HEK293 (cell line): ENCODE data around the gene SHISAL2A.

ENCODE experiments used
- CTCF ChIA-PET: fragments of 350-600 bp; formaldehyde crosslinking; extraction: SDS; loops from one replicate; lab custom pipeline; 2021; ENCODE audit warnings: antibody characterized with exemption; lab: Yijun Ruan, JAX
- POLR2A ChIA-PET: fragments of 300-600 bp; formaldehyde crosslinking; extraction: SDS; loops from one replicate; lab custom pipeline; 2020; ENCODE audit warnings: antibody characterized with exemption, inconsistent platforms; lab: Yijun Ruan, JAX
- H3K27ac ChIP-seq: fragments of 200-500 bp; sonication (Bioruptor generic); 2 replicates; pipeline ENCODE4 v1.5.1; 2014; ENCODE audit warnings: low read depth, low read length, control low read depth, inconsistent platforms; ENCODE audit errors: extremely low read depth
- H3K36me3 ChIP-seq, 2 experiments: fragments of 200-500 bp in 1 of 2; sonication (Bioruptor generic) in 1 of 2; 1 replicate in 1 of 2; 2 replicates in 1 of 2; pipeline ENCODE4 v1.5.1; 2014 to 2017; ENCODE audit warnings: inconsistent platforms in 2 of 2, low read length in 2 of 2; ENCODE audit not compliant: control insufficient read depth in 2 of 2, insufficient read depth in 1 of 2
- H3K4me1 ChIP-seq: fragments of 200-500 bp; sonication (Bioruptor generic); 2 replicates; pipeline ENCODE4 v1.5.1; 2014; ENCODE audit warnings: mild to moderate bottlenecking, low read length, inconsistent platforms; ENCODE audit not compliant: control insufficient read depth, insufficient read depth
- H3K4me3 ChIP-seq: 2 replicates; pipeline ENCODE4 v1.5.1; 2011; ENCODE audit warnings: low read depth, mild to moderate bottlenecking, control low read depth, low read length, moderate library complexity
- H3K9me3 ChIP-seq: fragments of 200-500 bp; sonication (Bioruptor generic); 2 replicates; pipeline ENCODE4 v1.5.1; 2014; ENCODE audit warnings: low read depth, low read length, inconsistent platforms; ENCODE audit not compliant: control insufficient read depth, insufficient read depth
- CTCF ChIP-seq: fragments of 450-650 bp; formaldehyde crosslinking; IDR thresholded peaks from 2 replicates; pipeline ENCODE4 v1.5.1; 2016; ENCODE audit warnings: missing biosample characterization, missing genetic modification characterization
- FEZF1 ChIP-seq: fragments of 450-650 bp; formaldehyde crosslinking; IDR thresholded peaks from 2 replicates; pipeline ENCODE4 v1.5.1; 2016; ENCODE audit warnings: missing biosample characterization, missing genetic modification characterization
- GFI1B ChIP-seq: fragments of 450-650 bp; formaldehyde crosslinking; IDR thresholded peaks from 2 replicates; pipeline ENCODE4 v1.5.1; 2016; ENCODE audit warnings: missing biosample characterization, missing genetic modification characterization
- KLF1 ChIP-seq: fragments of 450-650 bp; formaldehyde crosslinking; IDR thresholded peaks from 2 replicates; pipeline ENCODE4 v1.5.1; 2016; ENCODE audit warnings: missing biosample characterization, missing genetic modification characterization
- KLF16 ChIP-seq: fragments of 450-650 bp; formaldehyde crosslinking; IDR thresholded peaks from 2 replicates; pipeline ENCODE4 v1.5.1; 2017; ENCODE audit warnings: missing biosample characterization, missing genetic modification characterization
- SP7 ChIP-seq: fragments of 450-650 bp; formaldehyde crosslinking; IDR thresholded peaks from 2 replicates; pipeline ENCODE4 v1.5.1; 2016; ENCODE audit warnings: missing biosample characterization, missing genetic modification characterization
- ZBTB10 ChIP-seq: fragments of 450-650 bp; formaldehyde crosslinking; IDR thresholded peaks from 2 replicates; pipeline ENCODE4 v1.5.1; 2016; ENCODE audit warnings: missing biosample characterization, missing genetic modification characterization
- ZFP37 ChIP-seq: fragments of 450-650 bp; formaldehyde crosslinking; IDR thresholded peaks from 2 replicates; pipeline ENCODE4 v1.5.1; 2016; ENCODE audit warnings: missing biosample characterization, missing genetic modification characterization
- ZIC2 ChIP-seq: fragments of 450-650 bp; formaldehyde crosslinking; IDR thresholded peaks from 2 replicates; pipeline ENCODE4 v1.5.1; 2016; ENCODE audit warnings: missing biosample characterization, missing genetic modification characterization
- ZNF140 ChIP-seq: fragments of 450-650 bp; formaldehyde crosslinking; IDR thresholded peaks from 2 replicates; pipeline ENCODE4 v1.5.1; 2016; ENCODE audit warnings: missing biosample characterization, missing genetic modification characterization
- ZNF157 ChIP-seq: fragments of 450-650 bp; formaldehyde crosslinking; IDR thresholded peaks from 2 replicates; pipeline ENCODE4 v1.5.1; 2016; ENCODE audit warnings: missing biosample characterization, missing genetic modification characterization
- ZNF169 ChIP-seq: fragments of 450-650 bp; formaldehyde crosslinking; IDR thresholded peaks from 2 replicates; pipeline ENCODE4 v1.5.1; 2016; ENCODE audit warnings: missing biosample characterization, missing genetic modification characterization
- ZNF362 ChIP-seq: fragments of 450-650 bp; formaldehyde crosslinking; IDR thresholded peaks from 2 replicates; pipeline ENCODE4 v1.5.1; 2016; ENCODE audit warnings: missing biosample characterization, missing genetic modification characterization
- ZNF398 ChIP-seq: fragments of 450-650 bp; formaldehyde crosslinking; IDR thresholded peaks from 2 replicates; pipeline ENCODE4 v1.5.1; 2017; ENCODE audit warnings: missing biosample characterization, missing genetic modification characterization
- ZNF473 ChIP-seq: fragments of 450-650 bp; formaldehyde crosslinking; IDR thresholded peaks from 2 replicates; pipeline ENCODE4 v1.5.1; 2017; ENCODE audit warnings: missing biosample characterization, missing genetic modification characterization
- ZNF514 ChIP-seq: fragments of 450-650 bp; formaldehyde crosslinking; IDR thresholded peaks from 2 replicates; pipeline ENCODE4 v1.5.1; 2016; ENCODE audit warnings: missing biosample characterization, missing genetic modification characterization
- ZNF529 ChIP-seq: fragments of 450-650 bp; formaldehyde crosslinking; IDR thresholded peaks from 2 replicates; pipeline ENCODE4 v1.5.1; 2017; ENCODE audit warnings: missing genetic modification characterization, missing biosample characterization; ENCODE audit not compliant: insufficient replicate concordance
- ZNF658 ChIP-seq: fragments of 450-650 bp; formaldehyde crosslinking; IDR thresholded peaks from 2 replicates; pipeline ENCODE4; 2016; ENCODE audit warnings: missing biosample characterization, missing genetic modification characterization
- ZNF707 ChIP-seq: fragments of 450-650 bp; formaldehyde crosslinking; IDR thresholded peaks from 2 replicates; pipeline ENCODE4 v1.5.1; 2016; ENCODE audit warnings: missing biosample characterization, missing genetic modification characterization

SHISAL2A gene

GRCh38 chr1:52657702-52658101 lies 24.7 kb downstream of the SHISAL2A start (continued):
- no peak for TF ChIP-seq SP7 (tag by site-specific recombination)

GRCh38 chr1:52658795-52659194 lies 25.8 kb downstream of the SHISAL2A start:
- H3K27ac ChIP-seq = no peak overlapping the region
- H3K4me1 ChIP-seq = no peaks in the 10 kb centered on the region
- no peak overlapping the region for H3K4me3 ChIP-seq
- ChIA-PET POLR2A (interaction anchor here (0.7 kb wide), 1 partner anchor 254 kb away, joined by 3 read pairs; the partner anchor contains the start of genes ORC1 and PRPF38A), CTCF (interaction anchor here (0.7 kb wide), 1 partner anchor 109 kb away, joined by 4 read pairs; no protein-coding TSS in a partner anchor)
- no peaks in the 10 kb centered on the region for H3K9me3 ChIP-seq
- no peaks in the 10 kb centered on the region for H3K36me3 ChIP-seq
- 0 out of 2 replicates have a peak, but pooled peaks have one; percentile 12 for TF ChIP-seq ZNF362
- TF ChIP-seq ZNF140 (tag by site-specific recombination) = no peak
- no peak for TF ChIP-seq KLF16 (tag by site-specific recombination)
- TF ChIP-seq ZNF514 (tag by site-specific recombination) = no peak
- no peak for TF ChIP-seq FEZF1 (tag by site-specific recombination)
- no peak for TF ChIP-seq GFI1B (tag by site-specific recombination)
- TF ChIP-seq ZNF398 (tag by site-specific recombination) = peak; percentile 72
- TF ChIP-seq ZNF529 = no peak
- 0 out of 2 replicates have a peak, but pooled peaks have one; percentile 13 for TF ChIP-seq ZBTB10
- TF ChIP-seq ZNF169 (tag by site-specific recombination) = peak; percentile 77; the same call in 1 of the 2 replicates
- TF ChIP-seq ZIC2 = no peak
- no peak for TF ChIP-seq KLF1 (tag by site-specific recombination)
- TF ChIP-seq ZNF473 (tag by site-specific recombination) = no peak
- no peak for TF ChIP-seq CTCF (tag by site-specific recombination)
- no peak for TF ChIP-seq ZNF157 (tag by site-specific recombination)
- no peak for TF ChIP-seq ZNF658
- no peak for TF ChIP-seq ZFP37 (tag by site-specific recombination)
- TF ChIP-seq ZNF707 (tag by site-specific recombination) = no peak
